CD4-positive, alpha-beta T cell treated with Interleukin-17A for 1 hour (primary cell): Measurements from ENCODE around the gene NRXN3.

Experiments used
- DNase-seq: peaks from one replicate; pipeline ENCODE4 v3.0.0-alpha.2; 2020

Gene NRXN3

DNA sequence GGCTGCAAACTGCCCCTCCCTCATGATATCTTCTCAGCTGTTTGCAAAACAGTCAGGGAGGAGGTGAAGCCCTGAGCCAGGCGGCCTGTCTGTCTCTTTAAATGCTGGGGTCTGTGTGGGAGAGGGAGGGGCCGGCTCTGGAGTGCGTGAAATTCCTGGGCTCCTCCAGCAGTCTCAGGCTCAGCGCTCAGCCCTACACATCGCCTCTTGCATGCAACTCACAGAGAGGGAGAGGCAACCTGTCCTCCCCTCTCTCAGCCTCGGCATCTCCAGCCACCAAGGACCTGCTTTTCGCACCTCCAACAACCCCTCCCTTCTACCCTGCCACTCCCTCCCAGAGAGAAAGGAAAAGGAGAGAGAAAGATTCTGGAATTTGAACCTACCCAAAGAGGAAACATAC lies at the start of gene NRXN3:
TSS of gene NRXN3 (plus strand) at position 171 of the 400 bp plus-strand sequence. CDS start 72,721 bp downstream, outside the sequence.
- no peak for DNase-seq

DNA sequence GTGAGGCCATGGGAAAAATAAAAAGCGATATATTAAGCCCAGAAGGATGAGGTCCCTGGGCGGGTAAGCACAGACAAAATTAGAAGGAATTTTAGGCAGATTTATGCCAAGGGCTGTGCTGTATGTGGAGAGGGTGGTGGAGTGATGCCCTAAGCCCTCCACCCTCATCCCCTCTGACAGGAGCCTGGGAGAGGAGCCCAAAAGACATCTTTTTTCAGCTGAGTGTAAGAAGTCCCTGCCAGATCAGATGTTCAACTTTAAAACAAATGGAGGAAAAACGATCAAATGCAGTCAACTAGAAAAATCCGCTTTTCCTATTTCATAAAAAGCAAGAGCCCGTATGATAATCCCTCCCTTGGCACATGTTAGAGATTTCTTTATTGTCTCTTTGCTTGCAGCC lies 47.7 kb upstream of the NRXN3 start:
- no peak for DNase-seq

DNA sequence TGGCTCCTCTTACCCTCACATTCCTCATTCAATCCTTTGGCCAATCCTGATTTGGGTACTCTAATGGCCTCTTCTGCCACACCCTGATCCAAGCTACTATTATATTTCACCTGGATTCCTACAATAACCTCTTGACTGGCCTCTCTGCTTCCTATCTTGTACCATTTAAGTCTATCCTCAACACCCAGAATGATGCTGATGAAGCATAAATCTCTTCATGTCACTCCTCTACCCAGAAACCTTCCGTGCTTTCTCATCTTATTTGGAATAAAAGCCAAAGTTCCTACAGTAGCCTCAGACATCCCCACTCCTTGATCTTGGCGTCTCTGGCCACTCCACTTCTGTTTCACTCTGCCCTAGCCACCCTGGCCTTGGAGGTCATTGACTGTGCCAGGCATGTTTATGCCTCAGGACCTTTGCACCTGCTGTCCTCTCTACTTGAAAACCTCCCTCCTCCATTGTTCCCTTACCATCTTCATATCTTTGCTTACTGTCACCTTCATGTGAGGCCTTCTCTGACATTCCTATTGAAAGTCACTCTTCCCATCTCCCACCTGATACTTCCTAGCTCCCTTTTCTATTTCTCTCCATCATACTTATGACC lies 46.4 kb upstream of the NRXN3 start:
- DNase-seq = no peak

DNA sequence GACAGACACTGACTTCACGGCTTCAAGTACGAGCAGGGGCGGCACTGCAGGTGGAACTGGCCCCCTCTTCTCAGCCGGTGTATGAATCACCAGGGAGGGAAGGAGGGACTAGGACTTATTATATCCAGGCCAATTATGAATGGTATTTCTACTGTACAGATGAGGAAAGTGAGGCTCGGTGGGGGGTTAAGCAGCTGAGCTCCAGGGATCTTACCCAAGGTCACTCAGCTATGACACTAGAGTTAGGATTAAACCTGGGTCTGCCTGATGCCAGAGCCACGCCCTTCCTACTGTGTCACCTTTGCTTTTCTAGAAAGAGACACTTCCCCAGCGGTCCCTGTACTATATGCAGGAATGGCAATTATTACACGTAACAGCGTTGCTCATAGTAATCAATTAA lies 42.2 kb upstream of the NRXN3 start:
- DNase-seq = no peak

DNA sequence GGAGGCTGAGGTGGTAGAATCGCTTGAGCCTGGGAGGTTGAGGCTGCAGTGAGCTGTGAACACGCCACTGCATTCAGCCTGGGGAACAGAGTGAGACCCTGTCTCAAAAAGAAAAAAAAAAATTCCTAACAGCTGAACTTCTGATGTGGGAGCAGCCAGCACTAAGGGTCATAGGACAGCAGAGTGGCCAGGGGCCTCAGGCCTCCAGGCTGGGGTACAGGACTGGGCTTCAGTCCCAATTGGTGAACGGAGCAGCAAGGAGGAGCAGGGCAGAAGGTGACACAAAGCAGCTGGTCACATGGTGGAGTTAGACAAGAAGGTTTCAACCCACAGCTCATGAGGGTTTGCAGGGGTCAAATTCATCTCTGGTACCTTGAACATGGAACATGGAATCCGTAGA lies 40.8 kb upstream of the NRXN3 start:
- no peak for DNase-seq

DNA sequence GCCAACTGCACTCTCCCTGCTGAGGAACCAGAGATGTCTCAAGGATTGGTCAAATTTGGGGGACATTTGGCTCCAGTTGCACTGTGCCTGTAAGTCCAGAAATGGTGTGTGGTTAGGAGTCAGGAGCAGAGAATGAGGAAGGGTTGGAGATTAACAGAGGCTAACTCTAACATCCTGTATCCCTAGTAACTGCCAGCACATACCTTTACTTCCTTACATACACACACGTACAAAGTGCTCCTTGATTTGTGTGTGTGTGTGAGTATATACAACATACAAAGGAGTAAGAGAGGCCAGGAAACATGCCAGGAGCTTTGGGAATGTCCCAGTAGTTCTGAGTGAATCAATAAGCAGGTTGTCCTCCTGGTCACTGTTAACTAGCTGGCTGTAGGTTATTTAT lies 39.8 kb upstream of the NRXN3 start:
- DNase-seq = no peak

DNA sequence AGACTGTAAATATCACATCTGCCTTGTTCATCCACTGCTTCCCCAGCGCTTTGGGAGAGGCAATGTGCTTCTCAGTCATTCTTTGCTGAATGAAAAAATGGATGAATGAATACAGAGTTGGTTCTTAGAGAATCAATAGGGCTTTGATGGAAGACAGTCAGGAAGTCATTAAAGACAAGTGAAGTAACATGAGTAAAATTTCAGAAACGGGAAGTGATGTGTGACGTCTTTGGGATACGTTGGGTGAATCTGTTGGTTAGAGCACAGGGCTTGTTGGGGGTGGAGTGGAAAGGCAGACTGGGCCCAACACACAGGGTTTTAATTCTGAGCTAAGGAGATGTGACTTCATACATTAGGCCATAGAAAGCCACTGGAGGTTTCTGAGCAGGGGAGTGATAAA lies 39.0 kb upstream of the NRXN3 start:
- DNase-seq = no peak

DNA sequence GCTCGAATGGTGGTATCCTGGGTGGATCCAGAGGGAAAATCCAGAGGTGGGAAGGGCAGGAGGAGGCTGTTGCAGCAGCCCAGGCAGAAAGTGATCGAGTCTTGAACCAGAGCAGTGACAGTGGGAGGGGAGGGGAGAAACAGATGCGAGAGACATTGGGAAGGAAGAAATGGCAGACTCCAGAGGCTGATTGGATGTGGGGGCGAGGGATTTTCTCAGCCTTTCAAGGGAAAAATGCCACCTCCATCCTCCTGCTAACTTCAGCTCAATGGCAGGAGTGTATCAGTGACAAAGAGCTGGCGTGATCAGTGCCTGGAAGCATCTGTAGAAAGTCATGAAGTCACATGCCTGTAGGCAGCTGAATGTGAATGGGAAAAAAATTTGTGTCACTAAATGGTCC lies 38.6 kb upstream of the NRXN3 start:
- no peak for DNase-seq

DNA sequence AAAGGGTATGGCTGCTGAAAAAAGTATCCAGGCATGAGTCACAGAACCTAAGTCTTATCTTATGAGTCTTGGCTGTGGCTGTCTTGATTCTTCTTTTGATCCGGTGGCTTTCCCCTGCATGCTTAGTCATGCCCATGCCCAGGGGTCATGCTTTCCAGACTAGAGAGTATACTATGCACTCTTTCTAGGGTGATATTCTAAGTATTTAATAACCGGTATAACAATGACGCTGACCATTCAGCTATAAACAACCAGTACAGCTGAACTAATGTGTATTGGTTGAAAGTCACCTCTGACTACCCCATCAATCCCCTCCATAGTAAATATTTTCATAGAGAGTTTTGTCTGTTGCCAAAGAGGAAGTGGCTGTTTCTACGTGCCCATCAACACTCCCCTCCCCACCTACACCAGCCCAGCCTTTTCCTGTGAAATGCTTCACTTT lies 34.7 kb upstream of the NRXN3 start:
- no peak for DNase-seq

DNA sequence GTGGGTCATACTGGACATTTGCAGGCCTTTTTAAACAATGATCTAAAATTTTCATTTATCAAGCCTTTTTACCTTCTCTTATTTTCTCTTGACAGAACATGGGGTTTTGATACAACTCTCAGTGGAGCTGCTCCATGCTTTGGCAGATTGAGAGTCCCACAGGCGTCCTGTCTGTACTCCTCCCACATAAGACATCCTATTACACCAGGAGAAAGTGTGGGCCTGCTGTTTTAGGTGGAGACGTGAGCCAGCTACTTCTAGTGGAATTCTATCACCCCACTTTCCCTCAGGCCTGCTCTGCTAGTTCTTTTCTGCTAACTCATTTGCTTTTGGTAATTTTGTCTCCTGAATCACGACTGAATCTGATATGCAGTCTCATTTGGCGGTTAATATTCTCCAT lies 33.5 kb upstream of the NRXN3 start:
- no peak for DNase-seq

DNA sequence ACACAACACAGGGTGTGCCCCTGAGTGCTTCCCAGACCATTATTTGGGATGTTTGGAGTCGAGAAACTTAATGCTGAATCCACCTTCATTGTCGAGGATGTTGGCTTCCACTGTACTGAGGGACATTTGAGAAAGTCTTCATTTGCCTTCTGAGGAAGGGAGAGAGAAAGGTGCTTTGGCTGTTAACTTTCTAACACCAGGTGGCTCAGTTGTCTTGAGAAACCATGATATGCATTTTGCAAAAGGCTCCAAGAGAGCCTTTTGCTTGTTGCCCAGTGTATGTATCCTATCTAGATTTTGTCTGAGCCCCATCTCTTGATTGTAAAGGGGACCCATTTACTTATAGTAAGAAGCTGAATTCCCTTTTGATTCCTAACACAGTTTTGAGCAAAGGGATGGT lies 28.6 kb upstream of the NRXN3 start:
- DNase-seq = no peak

DNA sequence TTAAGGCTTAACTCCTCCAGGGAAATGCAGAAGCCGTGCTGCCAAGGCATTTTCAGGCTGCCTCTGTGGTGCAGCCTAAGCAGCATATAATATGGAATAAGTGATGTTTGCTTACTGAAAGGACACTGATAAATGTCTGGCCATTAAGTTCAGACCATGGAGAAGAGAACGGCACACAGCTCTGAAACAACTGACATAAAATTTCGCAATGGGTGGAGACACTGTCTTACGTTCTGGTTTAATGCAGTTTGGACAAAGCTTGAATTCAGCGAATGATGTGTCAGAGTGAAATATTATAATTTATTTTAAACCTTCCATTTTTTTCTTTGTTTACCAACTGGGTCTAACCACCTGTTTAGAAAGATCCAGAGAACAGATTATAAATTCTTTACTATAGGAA lies 27.2 kb upstream of the NRXN3 start:
- no peak for DNase-seq

DNA sequence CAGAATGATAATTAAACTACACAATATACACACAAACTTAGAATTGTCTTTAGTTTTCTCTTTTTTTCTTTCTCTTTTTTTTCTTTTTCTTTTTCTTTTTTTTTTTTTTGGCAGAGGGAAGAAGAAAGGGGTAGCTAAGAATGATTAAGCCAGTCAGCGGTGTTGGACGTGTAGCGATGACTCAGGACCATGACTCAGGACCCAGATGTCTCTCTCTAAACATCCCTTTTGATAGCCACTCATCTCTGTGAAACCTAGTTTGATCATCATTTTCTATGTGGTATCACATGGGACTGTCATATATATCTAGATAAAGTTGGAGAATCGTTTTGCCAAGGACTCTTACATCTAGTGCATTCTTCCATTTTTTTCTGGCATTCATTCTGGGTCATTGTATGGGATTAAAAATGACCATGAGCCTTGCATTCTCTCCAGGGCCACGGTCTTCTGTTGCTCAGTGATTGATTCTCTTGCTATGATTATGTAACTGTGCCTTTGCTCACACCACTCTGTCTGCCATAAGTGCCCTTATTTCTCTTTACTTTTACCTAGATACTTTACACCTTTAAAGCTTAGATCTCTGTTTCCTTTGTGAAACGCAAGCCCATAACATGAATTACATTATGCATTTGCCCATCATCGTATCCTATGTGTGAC lies 26.6 kb upstream of the NRXN3 start:
- no peak for DNase-seq

DNA sequence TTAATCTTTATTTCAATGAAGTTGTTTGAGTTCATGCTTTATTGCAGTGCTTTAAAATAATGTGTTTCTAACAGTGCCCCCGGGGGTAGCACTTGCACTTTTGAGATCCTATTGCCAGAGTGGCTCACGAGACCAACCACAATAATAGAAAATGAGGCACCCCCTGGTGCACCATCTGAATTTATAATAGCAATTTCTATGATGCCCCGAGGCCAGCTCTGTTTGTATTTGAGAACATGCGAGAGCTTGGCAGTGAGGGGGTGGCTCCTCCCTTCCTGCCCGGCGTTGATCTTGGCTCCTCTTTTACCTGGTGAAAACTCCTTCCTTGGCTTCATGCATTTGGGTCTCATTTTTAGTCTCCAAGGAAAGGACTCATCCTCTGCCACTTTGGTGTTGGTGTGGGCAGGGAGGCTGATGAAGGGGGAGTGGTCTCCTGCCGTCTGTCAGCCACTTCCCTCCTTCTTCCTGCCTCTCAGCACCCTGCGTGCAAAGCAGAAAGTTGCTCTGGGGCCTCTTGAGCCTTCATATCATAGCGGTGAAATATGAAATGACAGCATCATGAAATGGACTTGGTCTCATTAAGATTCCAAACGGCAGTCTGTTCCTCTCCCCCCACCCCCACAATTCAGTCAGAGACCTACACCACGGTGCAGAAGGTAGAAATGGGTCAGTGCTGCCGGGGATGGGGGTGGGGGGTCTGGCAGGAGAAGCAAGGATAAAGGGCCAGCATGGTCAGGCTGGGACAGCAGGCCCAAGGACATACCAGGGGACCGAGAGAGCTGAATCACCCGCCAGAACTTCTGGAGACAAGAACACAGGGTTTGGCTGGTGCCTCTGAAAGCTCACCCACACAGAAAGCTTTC lies 17.7 kb upstream of the NRXN3 start:
- DNase-seq = no peak

DNA sequence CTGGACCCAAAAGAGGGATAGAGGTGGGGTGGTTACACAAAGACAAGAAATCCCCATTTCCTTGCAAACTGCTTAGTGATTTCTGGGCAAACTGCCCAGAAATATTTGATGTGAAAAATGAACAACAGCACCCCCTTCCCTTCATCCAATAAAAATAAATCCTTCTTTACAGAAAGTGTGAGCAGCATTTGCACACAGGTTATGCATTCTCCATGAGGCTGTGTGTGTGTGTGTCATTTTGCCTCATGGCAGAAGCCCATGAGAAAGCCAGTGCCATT lies 17.2 kb upstream of the NRXN3 start:
- no peak for DNase-seq

DNA sequence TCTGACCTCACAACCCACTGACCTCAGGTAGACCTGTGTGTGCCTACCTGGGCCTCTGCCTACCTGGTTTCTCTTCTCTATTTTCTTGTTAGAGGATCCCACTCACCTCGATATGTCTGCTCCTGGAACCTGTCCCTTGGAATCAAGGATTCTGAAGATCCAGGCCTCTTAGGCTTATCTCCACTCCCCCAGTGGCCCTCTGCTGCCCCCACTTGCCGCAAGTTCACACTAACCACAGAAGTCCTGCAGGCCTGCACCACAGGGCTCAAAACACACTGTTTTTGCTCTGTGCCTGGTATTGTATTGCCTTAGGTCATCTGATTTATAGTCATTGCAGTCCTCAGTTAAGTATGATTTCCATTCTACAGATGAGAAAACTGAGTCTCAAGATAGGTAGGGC lies 15.3 kb upstream of the NRXN3 start:
- DNase-seq = no peak

DNA sequence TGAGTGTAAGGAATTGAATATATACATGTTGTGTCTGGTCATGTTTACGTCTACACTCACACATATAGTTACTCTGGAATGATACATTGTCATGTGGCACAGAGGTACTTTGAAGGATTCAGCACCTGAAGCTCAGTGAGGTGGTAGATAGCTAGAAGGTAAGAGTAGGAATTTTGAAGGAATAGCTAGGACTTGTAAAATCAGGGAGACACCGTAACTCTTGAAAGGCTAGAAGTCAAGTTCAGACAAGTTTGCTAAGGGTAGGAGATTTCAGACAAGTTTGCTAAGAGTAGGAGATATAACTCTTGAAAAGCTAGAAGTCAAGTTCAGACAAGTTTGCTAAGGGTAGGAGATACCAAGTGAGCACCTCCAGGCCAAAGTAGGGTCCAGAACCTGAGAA lies 14.0 kb upstream of the NRXN3 start:
- DNase-seq = no peak

DNA sequence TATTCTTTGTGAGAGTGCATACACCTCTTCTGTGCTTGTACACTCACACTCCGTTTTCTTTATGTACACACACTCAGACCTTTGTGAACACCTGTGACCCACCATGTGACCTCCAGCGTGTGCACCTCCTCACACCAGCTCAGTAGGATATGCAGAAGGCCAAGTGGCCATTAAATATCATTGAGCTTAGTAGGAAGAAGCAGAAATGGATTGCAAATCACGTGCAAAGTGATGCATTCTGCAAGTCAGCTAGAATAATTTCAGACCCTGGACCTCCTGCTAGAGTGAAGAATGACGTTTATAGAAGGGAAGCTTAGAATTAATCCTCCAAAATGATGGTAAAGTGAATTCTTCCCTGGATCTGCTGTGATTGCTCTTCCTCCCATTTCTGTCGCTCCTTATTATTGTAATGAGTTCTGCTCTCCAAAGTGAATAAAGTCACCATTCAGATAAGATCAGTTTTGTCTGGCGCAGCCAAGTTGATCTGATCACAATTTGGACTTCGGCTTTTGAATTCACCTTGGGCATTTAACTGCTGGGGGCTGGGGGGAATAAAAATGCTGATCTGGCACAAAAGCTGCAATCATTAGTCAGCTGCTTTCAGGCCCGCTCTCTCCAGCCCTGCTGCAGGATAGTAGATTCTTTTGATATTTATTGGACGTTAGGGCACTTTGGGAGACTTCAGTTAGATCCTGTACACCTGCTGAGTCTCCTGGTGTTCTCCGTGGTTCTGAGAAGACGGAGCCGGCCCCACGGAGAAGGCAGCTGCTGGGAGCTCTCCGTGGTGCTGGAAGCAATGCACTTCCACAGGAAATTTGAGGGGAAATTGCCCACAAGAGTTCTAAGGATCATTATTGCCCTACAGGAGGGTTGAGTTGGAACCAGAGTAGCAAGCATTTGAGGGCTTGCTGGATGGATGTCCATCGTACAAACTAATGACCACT lies 12.4 kb upstream of the NRXN3 start:
- no peak for DNase-seq

DNA sequence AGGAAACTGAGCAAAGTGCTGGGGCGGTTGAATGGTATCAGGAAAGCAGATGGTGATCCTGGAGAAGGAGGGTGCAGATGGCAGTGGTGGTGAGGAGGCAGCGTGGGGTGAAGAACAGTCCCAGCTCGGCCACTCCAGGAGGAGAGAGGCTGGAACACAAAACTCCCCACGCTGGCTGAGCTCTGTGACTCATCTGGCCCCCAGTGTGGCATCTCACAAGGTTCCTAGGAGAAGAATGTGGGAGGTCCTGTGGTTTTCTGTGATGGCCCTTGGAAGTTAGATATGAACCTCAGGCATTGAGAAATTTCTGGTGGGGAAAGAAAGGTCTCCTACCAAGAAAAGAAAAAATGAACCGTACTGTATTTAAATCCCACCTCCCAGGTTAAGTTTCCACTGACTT lies 8.0 kb upstream of the NRXN3 start:
- DNase-seq = no peak

DNA sequence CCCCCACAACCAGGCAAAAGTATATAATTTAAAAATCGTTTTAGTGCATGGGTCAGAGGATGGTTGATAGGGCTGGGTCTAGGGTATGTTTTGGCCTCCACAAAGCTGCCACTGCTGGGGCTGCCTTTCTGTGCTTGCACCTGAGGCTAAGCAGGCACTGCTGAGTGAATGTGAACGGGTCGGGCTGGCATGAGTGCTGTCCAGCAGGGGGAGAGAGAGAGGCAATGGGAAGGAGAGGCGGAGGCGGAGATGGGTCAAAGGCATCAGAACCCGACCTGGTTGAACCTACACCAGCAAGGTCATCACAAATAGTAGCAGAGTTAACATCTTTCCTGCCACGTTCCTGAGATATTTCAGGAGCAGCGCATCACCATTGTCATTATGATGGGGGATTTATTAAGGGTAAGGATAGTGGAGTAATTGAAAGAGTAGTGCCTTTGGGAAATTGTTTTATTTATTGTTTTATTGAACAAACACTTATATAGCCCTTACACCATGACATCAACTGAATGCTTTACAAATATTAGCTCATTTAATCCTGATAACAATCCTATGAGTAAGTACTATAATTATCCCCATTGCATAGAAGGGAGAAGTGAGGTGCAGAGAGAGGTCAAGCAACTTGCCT lies 5.8 kb upstream of the NRXN3 start:
- DNase-seq = no peak

DNA sequence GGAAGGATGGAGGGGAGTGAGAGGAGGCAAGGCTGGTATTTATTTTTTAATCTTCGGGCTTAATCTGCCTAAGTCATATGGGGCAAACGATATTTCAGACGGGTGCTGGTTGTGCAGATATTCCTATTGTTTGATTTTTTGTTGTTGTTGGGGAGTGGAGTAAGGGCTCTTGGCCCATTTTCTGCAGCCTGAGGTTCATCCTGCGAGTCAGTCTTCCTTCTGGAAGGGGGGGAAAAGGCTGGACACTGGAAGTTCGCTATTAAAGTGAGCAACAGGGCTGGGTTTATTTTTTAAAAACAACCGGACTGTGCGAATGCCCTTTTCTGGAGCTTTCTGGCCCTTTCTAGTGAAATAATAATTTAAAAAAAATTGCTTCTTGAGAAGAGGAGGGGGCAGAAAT lies 2.3 kb downstream of the NRXN3 start:
- DNase-seq = no peak

DNA sequence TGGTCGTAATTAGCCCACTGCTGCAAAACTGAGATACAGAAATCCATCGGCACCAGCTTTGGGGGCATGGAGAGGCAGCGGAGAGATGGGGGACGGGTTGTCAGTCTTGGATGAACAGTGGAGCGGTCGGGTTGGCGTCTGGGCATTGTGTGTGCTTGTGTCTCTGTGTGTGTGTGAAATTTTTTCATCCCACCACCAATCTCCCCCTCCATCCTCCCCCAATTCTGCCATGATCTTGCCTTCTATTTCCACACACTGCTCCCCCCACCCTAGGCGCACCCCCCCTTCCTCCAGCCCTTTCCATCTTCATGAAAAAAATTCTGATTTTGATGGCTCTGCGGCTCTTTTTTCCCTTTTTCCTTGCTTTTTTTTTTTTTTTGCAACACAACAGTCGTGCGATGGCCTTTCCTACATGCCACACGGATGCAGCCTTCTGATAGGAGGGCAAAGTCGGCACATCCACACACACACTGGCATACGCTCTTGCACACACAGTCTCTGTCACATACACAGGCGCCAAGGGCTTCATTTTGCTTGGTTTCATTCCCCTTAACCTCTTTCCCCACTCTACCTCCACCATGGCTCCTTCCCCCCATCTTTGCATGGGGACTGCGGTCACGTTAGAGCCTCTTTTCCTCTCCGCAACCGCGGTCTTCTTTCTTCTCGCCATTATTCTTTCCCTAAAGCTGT lies 3.3 kb downstream of the NRXN3 start:
- no peak for DNase-seq
